Central memory CD4-positive, alpha-beta T cell (primary cell): ENCODE results near the gene NFATC1.
"Not testable (repeated sequence)": the region's sequence is repeated elsewhere in the genome, so short reads cannot be mapped to it uniquely, and the experiment has no call there.

Experiments used
- DNase-seq: peaks from one replicate; pipeline ENCODE4 v3.0.0; 2022

The NFATC1 gene

DNA sequence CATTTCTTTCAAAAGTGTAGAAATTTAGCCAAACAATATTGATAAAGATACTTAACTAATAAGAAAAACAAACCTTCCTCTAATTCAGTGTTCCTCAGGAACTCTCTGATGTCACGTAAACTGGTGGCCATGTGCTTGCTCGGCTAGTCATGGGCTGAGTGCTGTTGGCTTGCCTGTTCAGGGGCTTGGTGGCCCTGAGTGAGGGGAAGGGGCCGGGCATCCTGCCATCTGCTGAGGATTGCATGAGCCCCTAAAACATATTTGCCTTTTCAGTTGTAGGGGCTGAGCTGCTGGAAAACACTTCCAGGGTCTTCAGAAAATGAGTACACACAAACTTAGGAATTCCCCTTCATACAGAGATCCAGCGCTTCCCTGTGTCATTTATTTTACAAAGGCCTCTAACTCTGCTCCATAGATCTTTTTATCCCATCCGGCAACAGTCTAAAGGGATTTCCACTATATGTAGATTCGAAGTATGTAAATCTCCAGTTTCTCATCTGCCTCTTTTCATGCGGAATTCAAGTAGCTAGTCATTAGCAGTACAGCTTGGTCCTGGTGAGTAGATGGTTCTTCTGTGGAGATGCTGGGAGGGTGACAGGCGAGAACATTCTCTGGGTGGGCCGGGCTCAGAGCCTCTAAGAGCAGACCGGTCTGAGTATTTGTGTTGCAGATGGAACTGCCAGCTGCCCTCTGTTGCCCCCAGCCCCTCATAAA is 20.1 kb upstream of the NFATC1 start:
- no peak for DNase-seq

DNA sequence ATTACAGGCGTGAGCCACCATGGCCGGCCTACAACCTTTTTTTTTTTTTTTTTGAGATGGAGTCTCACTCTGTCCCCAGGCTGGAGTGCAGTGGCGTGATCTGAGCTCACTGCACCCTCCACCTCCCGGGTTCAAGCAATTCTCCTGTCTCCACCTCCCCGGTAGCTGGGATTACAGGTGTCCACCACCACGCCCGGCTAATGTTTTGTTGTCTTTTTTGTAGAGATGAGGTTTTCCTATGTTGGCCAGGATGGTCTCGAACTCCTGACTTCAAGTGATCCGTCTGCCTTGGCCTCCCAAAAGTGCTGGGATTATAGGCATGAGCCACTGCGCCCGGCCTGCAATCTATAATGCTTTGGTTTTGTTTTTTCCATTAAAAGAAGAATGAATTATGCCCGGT is 19.1 kb upstream of the NFATC1 start:
- DNase-seq = not testable (repeated sequence)

DNA sequence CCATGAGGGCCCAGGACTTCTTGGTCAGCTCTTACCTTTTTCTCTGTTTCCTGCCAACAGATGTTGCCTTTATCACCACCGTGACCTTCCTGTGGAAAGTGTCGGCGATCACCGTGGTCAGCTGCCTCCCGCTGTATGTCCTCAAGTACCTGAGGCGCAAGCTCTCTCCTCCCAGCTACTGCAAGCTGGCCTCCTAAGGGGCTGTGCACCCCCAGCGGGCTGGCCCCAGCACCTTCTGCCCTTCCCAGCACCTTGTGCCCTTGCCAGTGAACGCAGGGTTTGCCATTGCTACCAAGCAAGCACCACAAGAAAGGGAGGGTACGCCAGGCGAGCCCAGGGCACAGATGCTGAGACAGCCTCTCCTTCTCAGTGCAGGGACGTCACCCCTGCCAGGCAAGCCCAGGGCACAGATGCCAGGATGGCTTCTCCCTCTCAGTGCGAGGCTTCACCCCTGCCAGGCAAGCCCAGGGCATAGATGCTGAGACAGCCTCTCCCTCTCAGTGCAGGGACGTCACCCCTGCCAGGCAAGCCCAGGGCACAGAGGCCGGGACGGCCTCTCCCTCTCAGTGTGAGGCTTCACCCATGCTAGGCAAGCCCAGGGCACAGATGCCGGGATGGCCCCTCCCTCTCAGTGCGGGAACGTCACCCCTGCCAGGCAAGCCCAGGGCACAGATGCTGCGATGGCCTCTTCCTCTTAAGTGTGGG is 18.4 kb upstream of the NFATC1 start:
- DNase-seq = no peak

DNA sequence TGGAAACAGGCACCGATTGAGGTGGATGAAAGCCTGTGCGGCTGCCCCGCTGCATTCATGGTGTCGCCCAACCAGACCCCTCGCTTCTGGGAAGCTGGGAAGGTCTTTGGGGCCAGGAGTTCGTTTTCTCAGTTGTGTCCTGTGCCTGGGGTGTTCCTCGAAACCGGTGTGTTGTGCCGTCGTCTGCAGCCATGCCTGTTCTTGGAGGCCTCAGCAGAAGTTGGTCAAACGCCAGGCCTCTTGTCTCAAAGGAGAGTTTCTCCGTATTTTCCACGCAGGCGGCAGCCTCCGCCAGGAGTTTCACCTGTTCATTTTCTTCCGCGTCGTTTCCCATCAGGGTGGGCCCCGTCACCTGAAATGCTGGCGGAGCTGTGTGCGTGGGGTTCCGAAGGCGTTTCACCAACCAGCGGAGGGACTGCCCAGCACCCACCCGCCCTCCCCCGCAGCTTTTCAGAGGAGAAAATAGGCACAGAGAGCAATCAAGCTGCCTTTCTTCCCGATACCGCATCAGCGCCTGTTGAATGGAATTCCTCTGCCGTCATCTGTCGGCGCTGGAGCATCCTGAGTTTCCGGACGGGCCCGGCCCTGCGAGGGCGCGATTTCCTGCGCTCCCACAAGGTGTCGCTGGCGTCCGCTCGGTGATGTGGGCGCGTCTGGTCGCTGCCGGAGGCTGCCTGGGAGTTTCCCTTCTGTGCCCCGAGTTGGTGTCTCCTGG is 17.0 kb upstream of the NFATC1 start:
- DNase-seq = peak; percentile 78

DNA sequence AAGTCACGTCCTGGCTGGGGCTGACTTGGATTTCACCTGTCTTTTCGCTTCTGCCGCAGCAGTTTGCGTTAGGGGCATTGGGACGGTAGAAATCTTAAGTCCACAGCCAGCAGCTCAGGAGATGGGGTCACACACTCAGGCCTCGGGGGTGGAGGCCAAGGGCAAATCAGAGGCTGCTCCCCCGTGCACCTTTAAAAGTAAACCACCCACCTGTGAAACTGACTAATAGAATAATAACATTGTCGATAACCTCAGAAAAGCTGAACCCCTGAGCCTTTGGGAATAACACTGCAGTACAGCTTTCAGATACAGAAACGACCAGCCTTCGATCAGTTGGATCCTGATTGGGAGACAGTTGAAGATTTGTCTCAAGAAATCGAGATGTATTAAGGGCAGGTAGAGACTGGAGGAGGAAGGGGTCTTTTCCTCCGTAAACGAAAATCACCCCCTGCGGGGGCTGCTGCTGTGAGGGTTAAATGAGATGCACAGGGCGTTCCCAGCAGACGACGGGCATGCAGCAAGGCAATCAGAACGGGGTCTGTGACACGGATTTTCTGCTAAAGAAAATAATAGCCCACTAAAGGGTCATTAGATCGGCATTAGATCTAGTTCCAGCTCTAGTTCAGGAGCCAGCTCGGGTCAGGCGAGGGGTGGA is 16.4 kb upstream of the NFATC1 start:
- DNase-seq = no peak

DNA sequence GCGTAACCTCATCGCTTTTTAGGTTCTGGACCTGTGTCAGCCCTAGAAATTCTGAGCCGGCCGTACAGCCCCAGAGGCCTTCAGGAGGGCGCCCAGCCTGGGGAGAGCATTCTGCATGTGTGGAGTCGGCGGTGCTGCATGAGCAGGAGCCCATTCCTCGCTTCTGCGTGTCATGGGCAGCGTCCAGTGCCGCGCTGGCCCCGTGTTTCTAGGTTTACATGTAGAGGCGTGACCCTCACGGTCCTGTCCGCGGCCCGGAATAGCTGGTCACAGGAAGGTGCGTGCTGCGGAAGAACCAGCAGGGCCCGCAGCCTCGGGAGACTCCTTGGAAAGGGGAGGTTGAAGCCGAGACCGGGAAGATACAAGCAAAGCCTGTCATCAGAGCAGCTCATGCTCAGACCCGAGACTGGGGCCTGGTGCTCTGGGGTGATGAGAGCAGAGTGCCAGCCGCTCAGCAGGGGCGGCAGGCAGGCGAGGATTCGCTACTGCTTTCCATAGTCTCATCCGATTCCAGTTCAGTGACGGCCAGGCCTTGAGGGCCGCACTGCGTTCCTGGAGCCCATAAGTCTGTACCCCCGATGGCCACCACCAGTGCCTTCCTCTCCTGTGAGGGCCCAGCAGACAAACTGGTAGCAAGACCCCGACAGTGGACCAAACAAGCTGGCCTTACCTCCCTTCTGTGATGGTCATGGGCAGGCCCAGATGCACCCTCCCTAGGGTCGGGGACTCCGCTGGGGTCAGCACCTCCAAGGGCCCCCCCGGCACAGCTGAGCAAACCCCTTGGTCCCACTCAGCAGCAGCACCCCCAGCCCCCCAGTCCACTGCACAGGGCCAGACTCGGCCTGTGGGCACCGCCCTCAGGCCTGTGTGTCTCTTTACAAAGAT is 15.6 kb upstream of the NFATC1 start:
- DNase-seq = no peak

DNA sequence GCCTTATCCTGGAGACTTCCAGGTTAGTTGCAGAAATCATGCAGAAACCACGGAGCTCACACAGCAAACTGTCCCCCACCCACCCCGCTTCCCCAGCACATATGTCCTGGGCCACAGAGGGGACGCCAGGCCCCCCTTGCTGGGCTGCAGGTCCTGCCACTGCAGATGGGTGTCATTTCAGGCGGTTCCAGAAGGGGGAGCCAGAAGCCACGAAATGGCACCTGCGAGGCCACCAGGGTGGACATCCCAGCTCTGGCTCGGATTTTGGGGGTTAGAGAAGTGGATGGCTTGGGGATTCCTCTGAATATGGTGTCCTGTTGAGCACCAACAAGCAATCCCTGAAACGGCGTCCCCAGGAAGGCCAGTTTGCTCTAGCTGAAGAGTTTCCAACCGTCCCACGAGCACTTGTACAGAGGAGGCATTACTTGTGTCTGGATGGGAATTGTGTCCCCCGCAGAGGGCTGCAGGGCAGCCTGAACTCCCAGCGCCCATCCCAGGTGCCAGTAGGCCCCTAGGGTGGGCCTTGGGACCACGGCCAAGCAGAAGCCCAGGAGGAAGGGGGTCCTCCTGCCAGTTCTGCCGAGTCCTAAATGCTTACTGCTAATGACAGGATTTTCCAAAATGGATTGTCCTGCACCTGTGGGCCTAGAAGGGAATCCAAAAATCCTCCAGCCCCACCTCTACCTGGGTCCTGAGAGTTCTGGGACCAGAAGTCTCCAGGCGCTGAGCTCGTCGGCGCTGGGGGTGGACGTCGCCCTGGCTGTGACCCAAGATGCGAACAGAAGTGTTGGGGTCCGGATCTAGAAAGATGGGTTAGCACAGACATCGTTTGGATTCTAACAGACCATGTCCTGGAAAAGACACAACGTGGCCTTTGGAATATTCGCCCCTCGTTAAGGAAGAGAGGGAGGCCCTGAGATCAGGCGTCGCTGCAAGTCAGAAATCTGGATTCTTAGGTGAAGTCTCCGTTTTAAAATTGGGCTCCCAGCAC is 14.6 kb upstream of the NFATC1 start:
- DNase-seq = peak; percentile 49

DNA sequence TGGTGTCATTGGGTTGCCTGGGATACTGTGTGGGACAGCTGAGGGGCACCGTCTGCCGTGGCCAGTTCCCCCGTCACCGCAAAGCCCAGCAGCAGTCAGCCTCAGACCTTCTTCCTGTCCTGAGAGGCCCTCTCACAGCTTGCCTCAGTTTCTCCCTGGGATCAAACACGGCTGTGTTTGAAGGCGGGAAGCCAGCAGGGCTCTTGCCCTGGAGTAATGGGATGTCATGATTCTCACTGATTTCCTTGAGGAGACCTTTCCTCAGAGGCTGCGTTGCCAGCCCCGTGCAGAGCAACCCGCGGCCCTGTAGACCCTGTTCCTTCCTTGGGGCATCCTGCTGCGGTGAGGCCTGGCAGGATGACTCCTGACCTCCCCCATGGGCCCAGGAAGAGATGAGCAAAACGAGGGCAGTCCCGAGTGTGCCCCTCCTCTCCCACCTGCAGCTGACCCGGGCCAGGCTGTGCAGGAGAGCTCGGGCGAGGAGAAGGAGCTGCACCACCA is 13.9 kb upstream of the NFATC1 start:
- no peak for DNase-seq

DNA sequence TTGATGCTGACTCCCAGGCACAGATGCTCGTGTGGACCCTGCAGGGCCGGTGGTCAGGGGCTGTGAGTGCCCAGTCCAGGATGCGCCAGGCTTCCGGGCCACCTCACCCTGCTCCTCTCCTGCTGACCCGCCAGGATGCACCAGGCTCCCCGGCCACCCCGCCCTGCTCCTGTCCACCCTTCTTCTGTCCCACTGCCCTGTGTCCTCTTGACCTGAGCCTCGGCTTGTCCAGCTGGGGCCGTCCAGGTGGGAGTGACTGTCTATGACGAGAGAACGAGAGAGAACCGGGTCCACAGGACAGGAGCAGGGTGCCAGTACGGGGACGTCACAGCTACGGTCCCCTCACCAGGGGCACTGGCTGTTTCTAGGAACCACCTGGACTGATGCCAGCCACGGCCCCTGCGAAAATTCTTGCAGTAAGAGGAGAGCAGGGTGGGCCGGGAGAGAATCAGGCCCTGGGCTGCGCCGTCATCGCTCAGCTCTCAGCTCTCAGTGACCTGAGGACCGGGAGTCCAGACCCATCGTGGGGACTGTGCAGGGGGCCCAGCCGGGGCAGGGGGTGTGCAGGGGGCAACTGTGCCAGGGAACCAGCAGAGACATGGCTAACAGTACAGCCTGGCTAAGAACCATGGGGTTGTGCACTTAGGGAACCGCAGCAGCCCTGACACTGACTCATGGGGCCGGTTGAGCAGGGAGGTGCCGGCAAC is 12.9 kb upstream of the NFATC1 start:
- DNase-seq = no peak

DNA sequence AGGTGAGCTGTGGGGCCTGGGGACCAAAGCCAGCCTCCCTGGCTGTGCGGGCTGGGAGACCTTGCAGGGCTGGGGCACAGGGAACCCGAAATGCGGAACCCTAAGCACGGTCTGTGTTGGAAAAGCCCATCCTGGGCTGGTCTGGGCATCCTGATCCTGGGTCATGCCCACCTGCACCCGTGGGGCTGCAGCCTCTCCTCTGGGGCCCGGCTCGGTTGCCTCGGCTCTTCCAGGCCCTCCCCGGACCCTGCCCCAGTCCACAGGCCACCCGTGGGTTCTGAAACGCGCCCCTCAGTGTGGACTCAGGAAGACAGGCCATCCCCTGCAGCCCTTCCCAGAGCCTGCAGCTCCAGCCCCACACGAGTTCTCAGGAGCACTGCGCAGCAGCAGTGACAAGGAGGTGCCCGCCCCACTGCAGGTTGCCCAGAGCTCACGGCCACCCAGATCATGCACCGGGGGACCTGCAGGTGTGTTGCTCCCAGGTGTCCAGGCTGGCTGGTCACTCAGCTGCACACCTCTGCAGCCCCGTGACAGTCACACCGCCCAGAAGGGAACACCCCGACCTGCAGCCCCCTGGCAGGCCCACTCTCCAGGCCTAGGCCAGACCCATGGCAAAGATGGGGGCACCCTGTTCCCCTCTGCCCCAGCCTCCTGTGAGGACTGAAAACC is 12.2 kb upstream of the NFATC1 start:
- no peak for DNase-seq

DNA sequence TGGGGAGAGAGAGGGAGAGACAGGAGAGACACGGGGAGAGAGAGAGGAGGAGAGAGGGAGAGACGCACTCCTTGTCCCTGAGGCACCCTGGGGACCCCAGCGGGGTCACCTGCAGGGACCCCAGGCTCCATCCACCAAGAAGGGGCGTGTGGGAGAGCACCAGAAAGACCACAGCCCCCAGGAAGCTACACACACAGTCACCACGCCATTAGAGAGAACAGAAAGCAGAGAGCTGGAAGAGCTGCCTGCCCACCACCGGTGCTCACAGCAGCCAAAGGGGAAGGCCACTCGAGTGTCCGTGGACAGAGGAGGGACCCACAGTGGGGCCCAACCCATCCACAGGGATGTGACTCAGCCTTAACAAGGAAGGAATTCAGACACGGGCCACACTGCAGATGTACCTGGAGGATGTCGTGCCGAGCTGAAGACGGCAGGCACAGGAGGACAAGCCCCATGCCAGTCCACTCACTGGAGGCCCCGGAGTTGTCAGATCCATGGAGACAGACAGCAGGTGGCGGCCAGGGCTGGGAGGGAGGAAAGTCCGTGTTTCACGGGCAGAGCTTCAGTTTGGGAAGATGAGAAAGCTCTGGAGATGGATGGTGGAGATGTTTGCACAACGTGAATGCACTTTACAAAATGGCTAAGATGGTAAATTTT is 11.5 kb upstream of the NFATC1 start:
- no peak for DNase-seq

DNA sequence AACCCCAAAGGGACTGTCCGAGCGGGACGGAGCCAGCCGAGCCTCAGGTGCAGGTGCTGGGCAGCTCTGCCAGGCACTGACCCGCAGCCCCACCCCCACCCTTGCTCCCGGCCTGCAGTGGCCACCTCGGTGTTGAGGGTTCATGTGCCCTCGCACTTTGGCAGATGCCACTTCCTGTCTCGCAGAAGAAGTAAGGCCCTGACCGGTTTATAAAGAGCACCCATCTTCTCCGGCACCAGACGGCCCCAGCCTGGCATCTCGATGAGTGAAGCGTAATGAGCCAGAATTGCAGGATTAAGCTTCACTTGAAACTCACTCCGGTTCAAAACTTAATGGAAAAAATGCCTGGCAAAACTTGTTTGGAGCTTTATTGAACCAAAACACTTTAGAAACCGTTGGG is 10.9 kb upstream of the NFATC1 start:
- no peak for DNase-seq

DNA sequence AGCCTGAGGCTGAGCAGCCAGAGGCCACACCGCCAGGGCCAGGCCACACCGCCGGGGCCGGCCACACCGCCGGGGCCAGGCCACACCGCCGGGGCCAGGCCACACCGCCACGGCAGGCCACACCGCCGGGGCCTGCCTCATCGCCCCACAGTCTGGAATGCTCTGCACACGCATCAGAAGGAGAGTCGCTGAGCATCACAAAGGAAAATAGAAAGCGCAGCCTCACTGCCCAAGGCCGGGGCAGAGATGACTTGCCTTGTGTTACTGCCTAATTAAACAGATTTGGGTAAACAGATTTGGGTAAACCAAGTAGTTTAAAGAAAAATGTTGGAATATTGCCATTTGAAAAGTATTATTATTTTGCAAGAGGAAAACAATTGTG is 10.4 kb upstream of the NFATC1 start:
- DNase-seq = no peak

DNA sequence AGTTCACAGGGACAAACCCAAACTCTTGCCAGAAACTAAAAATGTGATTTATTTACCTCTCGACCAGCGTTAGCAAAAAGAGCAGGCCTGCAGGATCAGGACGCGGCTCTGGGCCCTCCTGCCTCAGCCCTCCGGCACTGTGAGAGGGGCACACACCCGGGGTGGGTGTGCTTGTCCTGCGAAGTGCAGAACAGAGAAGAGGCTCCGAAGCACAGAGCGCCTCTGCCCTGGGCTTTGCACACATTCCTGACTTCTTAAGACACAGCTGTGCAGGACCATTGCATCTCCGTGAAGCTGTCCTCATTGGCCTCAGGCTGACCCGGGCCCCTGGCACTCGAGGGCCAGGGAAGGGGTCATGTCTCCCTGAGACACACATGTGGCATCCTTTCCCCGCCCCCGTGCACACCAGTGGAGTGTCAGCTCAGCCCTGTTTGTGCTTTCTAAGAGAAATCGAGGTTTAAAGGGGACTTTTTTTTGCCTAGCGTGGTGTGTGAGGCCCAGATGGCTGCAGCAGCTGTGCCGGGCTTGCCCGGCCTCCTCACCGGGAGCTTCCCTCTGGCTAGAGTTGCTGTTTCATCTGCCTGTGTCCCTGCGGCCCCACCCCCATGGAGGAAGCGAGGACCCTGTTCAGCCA is 9.9 kb upstream of the NFATC1 start:
- DNase-seq = no peak

DNA sequence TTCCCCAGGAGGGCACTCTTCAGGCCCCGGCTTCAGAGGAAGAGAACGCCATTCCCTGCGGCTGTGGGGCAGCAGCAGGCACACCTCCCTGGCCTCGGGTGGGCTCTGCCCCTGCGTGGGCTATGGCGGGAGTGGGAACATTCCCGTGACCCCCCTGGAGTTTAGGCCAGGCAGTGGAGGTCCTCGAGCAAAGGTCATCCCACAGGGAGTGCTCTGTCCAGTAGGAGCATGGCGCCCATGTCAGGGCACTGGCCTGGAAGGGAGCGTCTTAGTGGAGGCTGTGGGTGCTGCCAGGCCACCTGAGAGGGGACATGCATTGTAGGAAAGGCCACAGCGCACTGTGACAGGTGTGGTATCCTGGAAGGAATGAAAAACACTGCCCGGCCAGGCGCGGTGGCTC is 9.2 kb upstream of the NFATC1 start:
- DNase-seq = no peak

DNA sequence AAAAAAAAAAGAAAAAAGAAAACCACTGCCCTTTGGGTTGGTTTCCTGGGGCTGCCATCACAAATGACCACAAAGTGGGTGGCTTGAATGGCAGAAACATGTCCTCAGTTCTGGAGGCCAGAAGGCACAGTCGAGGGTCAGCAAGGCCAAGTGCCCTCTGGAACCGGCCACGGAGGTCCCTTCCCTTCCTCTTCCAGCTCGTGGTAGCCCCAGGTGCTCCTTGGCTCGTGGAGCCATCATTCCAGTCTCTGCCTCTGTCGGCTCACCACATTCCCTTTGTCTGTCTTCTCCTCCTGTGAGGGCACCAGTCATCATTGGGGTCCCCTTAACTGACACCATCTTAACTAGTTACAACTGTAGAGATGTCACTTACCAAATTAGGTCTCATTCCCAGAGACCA is 8.5 kb upstream of the NFATC1 start:
- no peak for DNase-seq

DNA sequence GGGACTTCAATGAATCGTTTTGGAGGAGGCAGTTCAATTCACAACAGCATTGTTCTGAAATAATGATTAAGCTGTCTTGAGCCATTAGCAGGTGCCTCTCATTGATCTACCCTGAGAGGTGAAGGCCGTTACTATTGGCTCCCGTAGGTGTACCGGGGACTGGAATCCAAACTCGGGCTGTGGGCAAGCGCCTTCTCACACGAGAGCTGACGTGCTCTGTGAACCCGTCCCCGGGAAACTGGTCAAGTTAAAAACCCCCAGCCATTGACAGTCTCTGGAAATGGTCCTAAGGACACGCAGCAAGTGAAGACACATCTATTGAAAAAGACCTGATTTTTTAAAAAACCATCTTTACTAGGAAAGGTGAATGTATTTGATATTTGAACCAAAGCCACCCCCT is 8.1 kb upstream of the NFATC1 start:
- DNase-seq = no peak

DNA sequence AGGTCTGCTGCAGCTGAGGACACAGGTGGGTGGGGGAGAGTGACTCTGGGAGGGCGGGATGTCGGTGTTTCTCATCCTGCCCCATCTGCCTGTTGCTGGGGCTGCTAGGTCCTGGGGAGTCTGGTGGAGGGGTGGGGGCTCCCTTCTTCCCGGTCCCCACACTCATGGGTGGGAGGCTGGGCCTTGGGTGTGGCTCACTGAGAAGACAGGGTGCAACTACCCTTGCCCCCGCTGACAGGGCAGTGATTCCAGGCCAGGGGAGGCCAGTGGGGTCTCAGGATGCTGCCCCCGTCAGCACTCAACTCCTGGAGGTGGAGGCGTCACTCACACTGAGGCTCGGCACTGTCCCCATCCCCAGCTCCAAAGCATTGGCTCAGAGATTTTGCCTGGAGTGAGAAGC is 7.7 kb upstream of the NFATC1 start:
- no peak for DNase-seq

DNA sequence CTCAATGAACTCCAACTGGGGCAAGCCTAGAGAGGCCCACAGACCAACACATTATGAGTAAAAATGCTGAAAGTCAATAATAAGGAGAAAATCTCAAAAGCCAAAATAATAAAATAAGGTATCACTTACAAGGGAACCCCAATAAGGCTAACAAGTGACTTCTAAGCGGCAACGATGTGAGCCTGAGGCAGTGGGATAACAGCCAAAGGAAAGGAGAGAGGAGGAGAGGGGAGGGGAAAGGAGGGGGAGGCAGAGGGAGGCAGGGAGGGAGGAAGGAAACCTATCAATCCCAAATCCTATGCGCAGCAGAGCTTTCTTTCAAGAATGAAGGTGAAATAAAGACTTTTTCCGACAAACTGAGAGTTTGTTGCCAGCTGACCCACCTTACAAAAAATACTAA is 6.0 kb upstream of the NFATC1 start:
- no peak for DNase-seq
